RWPE2 (cell line): Measurements from ENCODE around the gene FUOM.

ENCODE experiments used
- ATAC-seq: fragments of 200-7000 bp; cut with Tn5 transposase; 3 replicates; pipeline ENCODE4 v1.9.1; 2021; ENCODE audit warnings: low read depth
- DNase-seq: peaks from one replicate; pipeline ENCODE4 v3.0.0-alpha.2; 2020; ENCODE audit warnings: low spot score
- H3K27ac ChIP-seq: fragments of 450-650 bp; 2 replicates; pipeline ENCODE4 v1.5.1; 2017; ENCODE audit warnings: mild to moderate bottlenecking; ENCODE audit not compliant: poor library complexity, severe bottlenecking
- H3K27me3 ChIP-seq: fragments of 250-450 bp; sonication (Bioruptor Pico); 2 replicates; pipeline ENCODE4 v1.5.1; 2021; ENCODE audit warnings: mild to moderate bottlenecking, moderate library complexity; ENCODE audit not compliant: insufficient read depth, poor library complexity, severe bottlenecking
- H3K36me3 ChIP-seq: fragments of 250-450 bp; sonication (Bioruptor Pico); 2 replicates; pipeline ENCODE4 v1.5.1; 2020; ENCODE audit warnings: low read depth, mild to moderate bottlenecking, moderate library complexity
- H3K4me1 ChIP-seq: fragments of 250-450 bp; sonication (Bioruptor Pico); 2 replicates; pipeline ENCODE4 v1.5.1; 2021; ENCODE audit warnings: mild to moderate bottlenecking, moderate library complexity; ENCODE audit not compliant: insufficient read depth, poor library complexity, severe bottlenecking
- H3K4me3 ChIP-seq: fragments of 250-450 bp; sonication (Bioruptor Pico); 2 replicates; pipeline ENCODE4 v1.5.1; 2021; ENCODE audit warnings: mild to moderate bottlenecking, moderate library complexity; ENCODE audit not compliant: severe bottlenecking
- H3K9me3 ChIP-seq: fragments of 250-450 bp; sonication (Bioruptor Pico); 2 replicates; pipeline ENCODE4 v1.5.1; 2021; ENCODE audit warnings: mild to moderate bottlenecking, moderate library complexity; ENCODE audit not compliant: severe bottlenecking
- CTCF ChIP-seq: fragments of 450-650 bp; IDR thresholded peaks from one replicate; pipeline ENCODE4 v1.5.1; 2017; ENCODE audit warnings: mild to moderate bottlenecking, moderate library complexity; ENCODE audit not compliant: poor library complexity, severe bottlenecking

The FUOM gene

GRCh38 chr10:133361773-133362441, 4.1 kb upstream of the FUOM start:
- H3K4me1 ChIP-seq, result no peaks in the 10 kb centered on the region
- no peaks in the 10 kb centered on the region for H3K27me3 ChIP-seq
- ATAC-seq, result no peak
- no peak for DNase-seq
- peaks cover 34% of the 10 kb centered on the region for H3K36me3 ChIP-seq
- H3K4me3 ChIP-seq, result no peak overlapping the region
- H3K27ac ChIP-seq, result no peak overlapping the region
- no peaks in the 10 kb centered on the region for H3K9me3 ChIP-seq
- no peak for TF ChIP-seq CTCF

GRCh38 chr10:133361227-133361626, 3.4 kb upstream of the FUOM start:
- no peak for TF ChIP-seq CTCF
- Histone ChIP-seq H3K36me3 (peaks cover 32% of the 10 kb centered on the region), H3K4me3 (no peak overlapping the region), H3K27me3 (no peaks in the 10 kb centered on the region), H3K4me1 (no peaks in the 10 kb centered on the region), H3K9me3 (no peaks in the 10 kb centered on the region), H3K27ac (no peak overlapping the region)
- DNase-seq (no peak), ATAC-seq (no peak)

- Histone ChIP-seq H3K27ac (no peak overlapping the region), H3K4me1 (no peaks in the 10 kb centered on the region), H3K9me3 (no peaks in the 10 kb centered on the region), H3K36me3 (peaks cover 32% of the 10 kb centered on the region), H3K4me3 (no peak overlapping the region), H3K27me3 (no peaks in the 10 kb centered on the region)
- DNase-seq (no peak), ATAC-seq (no peak)
- TF ChIP-seq CTCF, result no peak
Measured at GRCh38 chr10:133359972-133360610, 2.3 kb upstream of the FUOM start.

- TF ChIP-seq CTCF, result no peak
- H3K27ac ChIP-seq, result no peak overlapping the region
- no peaks in the 10 kb centered on the region for H3K9me3 ChIP-seq
- H3K4me3 ChIP-seq, result no peak overlapping the region
- H3K27me3 ChIP-seq, result no peaks in the 10 kb centered on the region
- peaks cover 29% of the 10 kb centered on the region for H3K36me3 ChIP-seq
- DNase-seq (no peak), ATAC-seq (peak; percentile 12; the same call in 1 of the 3 replicates)
- no peaks in the 10 kb centered on the region for H3K4me1 ChIP-seq
Measured at GRCh38 chr10:133359554-133359971, 1.7 kb upstream of the FUOM start.

GRCh38 chr10:133358925-133359310, 1.1 kb upstream of the FUOM start:
- ATAC-seq (no peak), DNase-seq (no peak)
- Histone ChIP-seq H3K4me3 (no peak overlapping the region), H3K4me1 (no peaks in the 10 kb centered on the region), H3K9me3 (no peaks in the 10 kb centered on the region), H3K27me3 (no peaks in the 10 kb centered on the region), H3K27ac (no peak overlapping the region), H3K36me3 (peaks cover 23% of the 10 kb centered on the region)
- no peak for TF ChIP-seq CTCF
